NCI-H187 (cell line): ENCODE data around the gene IGSF8.
"Not testable (repeated sequence)": the region's sequence is repeated elsewhere in the genome, so short reads cannot be mapped to it uniquely, and the experiment has no call there.

Experiments
- DNase-seq, 2 experiments: peaks; one replicate each; lab custom pipeline; 2025; lab: John Stamatoyannopoulos, UW

IGSF8 gene

DNA sequence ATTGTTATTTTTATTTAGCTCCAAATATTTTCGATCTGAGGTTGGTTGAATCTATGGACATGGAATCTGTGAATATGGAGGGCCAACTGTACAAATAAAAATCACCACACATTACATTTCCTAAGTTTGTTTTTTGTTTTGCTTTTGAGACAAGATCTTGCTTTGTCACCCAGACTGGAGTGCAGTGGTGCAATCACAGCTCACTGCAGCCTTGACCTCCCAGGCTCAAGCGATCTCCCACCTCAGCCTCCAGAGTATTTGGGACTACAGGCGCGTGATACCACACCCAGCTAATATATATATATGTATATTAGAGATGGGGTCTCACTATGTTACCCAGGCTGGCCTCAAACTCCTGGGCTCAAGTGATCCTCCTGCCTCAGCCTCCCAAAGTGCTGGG lies 27.9 kb upstream of the IGSF8 start:
- not testable (repeated sequence) for DNase-seq

DNA sequence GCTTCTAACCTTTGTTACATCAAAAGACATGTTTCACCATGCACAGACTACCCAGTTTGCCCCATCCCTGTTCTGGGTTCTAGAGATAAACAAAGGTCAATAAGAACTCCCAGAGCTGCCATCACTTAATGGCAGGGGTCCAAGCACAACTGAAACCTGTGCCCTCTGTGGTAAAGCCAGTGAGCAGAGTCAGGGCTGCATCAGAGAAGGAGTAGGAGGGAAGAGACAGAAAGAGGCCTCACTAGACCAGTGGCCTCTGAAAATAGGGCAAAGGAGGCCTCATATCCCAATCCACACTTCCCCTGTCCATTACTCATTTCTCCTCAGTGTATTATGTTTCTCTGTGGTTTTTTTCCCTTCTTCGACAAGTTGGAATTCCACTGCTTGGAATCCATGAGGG lies 27.3 kb upstream of the IGSF8 start:
- no peak for DNase-seq

DNA sequence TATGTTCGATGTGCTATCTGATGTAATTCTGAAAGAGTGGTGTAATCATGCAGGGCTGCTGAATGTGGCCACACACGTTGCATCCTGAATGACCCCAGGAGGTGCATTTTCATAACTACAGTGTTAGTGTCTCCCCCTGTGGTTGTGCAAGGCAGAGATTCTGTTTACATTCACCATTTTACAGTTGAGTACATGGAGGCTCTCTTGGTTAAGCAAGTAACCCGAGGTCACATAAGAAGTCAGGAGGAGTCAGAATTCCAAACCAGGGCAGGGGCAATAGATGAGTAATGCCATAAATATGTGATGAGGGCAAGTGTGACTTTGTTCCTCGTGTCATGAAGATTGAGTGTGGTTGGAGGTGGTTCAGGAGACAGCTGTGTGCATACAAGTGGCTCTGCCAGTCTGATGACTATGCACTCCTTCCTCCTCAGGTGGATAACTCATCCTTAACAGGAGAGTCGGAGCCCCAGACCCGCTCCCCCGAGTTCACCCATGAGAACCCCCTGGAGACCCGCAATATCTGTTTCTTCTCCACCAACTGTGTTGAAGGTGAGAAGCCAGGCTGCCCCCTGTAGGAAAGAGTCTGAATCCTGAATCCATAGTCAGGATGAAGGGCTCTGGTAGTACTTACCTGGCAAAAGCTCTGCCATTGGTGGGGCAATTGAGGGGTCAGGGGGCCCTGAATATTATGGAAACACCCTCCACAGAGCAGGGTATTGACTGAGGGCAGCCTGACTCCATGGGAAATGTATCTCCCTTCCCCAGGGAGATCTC lies 26.5 kb upstream of the IGSF8 start:
- no peak for DNase-seq

DNA sequence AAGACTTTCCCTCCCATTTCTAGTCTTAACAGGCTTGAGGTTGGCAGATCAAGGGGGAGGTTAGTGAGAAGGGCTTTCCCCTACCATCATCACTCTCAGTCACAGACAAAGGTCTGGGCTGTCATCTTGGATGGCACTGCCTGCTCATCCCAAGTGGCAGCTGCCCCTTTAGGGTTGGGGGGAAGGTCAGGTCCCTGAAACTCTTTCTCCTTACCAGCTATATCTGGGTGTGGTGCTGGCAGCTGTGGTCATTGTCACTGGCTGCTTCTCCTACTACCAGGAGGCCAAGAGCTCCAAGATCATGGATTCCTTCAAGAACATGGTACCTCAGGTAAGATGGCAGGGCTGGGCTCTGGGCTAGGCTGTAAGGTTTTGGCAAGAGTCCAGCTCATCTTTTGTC lies 25.3 kb upstream of the IGSF8 start:
- no peak for DNase-seq

DNA sequence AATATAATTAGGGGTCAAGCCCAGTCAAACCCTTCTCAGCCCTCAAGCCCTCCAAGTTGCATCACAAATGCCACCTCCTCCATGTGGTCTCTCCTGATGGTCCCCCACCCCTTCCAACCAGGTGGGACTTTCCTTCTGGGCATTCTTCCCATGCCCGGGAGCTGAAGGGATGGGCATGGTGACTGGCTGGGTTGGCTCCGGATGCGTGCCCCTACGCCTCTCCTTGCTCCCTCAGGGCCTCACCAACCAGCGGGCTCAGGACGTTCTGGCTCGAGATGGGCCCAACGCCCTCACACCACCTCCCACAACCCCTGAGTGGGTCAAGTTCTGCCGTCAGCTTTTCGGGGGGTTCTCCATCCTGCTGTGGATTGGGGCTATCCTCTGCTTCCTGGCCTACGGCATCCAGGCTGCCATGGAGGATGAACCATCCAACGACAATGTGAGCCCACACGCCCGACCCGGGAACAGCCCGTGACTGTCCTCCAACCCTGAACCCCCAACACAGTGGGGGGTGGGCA lies 24.6 kb upstream of the IGSF8 start:
- DNase-seq, result no peak

DNA sequence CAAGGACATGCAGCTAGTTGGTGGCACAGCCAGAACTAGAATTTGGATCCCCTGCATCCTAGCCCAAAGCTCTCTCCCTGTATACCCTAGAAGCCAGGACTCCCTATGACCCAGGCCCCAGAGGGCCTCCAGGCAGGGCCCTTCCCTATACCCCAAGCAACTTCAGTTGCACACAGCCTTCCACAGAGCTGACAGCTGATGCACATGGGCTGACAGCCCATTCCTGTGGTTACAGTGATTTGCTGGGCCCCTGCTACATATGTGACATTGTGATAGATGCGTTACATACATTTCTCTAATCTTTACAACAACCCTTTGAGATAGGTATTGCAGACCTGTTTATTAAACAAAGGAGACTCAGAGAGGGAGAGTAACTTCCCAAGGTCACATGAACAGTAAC lies 23.0 kb upstream of the IGSF8 start:
- no peak for DNase-seq

DNA sequence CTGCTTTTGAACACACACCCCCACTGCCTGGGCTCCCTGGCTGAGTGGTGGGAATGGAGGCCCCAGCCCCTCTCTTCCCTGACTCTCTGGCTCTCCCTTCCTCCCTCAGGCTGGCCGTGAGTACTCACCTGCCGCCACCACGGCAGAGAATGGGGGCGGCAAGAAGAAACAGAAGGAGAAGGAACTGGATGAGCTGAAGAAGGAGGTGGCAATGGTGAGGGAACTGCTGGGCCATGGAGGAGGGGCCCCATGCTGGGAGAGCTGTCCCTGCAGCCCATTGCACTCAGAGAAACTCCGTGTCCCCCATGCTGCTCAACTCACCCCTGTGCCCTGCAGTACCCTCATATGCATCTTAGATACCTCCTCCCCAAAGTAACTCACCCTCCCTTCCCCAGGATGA lies 22.4 kb upstream of the IGSF8 start:
- DNase-seq, result no peak

DNA sequence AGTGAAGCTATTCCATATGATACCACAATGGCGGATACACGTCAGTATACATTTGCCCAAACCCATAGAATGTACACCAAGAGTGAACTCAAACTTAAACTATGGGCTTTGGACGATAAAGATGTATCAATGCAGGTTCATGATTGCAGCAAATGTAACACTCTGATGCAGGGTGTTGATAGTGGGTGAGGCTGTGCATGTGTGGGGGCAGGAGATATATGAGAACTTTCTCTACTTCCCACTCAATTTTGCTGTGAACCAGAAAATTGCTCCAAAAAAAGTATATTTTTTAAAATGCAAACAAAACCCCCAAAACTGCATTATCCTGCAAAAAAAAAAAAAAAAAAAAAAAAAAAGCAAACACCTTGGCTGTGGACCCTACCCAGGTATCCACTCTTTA lies 20.5 kb upstream of the IGSF8 start:
- DNase-seq, result no peak

DNA sequence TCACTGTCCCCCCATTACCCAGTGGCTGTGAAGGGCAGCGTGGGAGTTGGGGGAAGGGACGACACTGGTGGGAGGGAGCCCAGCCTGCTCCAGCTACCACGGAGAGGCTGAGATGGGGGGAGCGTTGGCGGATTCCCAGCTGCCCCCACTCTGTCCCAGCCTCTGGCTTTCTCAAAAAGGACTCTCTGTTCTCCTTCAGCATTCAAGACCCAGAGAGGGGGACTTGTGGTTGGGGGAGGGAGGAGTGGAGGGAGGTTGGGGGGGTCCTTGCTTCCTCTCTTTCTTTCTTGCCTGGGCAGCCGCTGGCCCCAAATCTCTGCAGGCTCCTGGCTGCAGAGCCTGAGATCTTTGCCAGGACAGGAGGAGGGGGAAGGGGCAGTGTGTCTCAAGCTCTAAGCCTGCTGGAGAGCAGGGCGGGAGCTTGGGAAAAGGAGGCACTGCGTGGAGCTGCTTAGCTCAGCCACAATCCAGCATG lies 19.3 kb upstream of the IGSF8 start:
- DNase-seq, result no peak

DNA sequence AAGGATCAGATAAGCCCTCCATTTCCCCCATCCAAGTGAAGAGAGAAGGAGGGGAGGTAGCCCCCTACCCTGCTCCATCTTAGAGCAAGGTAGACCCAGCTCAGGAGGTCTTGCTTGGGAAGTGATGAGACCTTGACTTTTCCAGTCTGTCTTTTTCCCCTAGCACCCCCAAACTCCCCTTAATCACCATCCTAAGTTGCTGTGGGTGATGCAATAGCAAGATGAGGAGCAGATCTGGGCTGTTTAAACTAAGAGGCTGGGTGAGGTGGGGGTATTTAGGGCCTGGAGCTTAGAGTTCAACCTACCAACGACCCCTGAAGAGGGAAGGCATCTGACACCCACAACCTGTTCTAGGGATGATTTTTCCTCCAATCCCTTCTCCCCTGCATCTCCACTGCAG lies 18.9 kb upstream of the IGSF8 start:
- DNase-seq, result no peak

DNA sequence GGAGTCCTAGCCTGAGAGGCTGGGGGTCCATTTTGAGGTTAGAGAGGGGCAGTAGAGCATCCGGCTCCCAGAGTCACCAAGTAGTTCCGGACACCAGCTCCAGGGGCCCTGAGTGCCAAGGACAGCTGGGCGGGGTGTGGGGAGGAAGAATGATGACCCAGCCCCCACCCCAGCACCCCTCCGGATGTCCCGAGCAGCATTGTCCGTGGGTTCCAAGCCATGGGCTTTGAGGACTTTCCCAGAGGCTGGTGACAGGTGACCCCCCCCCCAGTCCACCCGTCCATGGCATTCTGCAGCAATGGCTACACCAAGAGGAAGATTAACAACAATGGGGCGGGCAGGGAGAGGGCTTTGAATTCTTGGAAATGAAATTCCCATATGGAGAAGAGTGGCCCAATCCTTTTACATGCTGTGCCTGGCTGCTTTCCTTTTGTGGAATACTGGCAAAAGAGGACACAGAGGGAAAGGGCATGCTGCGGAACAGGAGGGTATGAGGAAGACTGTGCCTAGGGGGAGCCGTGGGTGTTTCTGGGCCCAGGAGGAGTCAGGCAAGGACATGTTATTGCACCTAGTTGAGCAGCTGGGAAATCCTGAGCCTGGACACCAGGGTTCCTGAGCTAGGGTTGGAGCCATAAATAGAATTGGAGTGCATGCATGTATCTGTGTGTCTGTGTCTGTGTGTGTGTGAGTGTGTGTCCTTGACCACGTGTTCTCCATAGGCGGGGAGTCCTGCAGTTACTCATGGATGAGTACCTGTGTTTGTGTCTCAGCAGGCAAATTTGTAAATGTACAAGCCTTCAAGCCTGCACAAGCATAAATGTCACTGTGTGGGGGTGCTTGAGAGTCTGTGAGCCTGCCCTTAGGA lies 18.1 kb upstream of the IGSF8 start:
- no peak for DNase-seq

DNA sequence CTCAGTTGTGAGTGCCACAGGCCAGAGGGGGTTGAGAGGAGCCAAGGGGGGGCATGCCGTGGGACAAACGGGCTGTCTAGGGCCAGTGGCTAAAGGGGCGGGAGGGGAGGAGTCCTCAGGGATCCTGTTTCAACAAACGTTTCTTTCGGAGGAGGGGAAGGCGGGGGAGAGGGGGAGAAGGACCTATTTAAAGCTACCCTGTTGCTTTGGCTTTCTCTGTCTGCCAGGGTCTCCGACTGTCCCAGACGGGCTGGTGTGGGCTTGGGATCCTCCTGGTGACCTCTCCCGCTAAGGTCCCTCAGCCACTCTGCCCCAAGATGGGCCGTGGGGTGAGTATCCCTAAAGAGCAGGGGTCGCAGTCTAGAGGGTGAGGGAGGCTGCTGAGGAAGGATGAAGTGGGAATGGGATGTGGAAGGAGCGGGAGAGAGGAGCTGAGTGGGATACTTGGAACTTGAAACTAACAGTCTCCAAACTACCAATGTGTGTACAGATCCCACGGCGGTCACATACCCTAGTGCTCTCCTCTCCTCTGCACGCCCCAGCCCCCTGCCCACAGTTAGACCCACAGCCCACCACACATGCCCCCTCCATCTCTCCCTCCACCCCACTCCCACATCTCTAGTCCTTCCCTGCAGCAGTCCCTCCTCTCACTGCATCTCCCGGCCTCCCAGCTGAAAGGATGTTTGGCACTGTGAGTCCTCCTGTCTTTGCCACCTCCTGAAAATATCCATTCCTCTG lies 17.3 kb upstream of the IGSF8 start, which contains the start of gene ATP1A2:
Gene ATP1A2, plus strand, starts transcription at position 215 of the 738 bp plus-strand sequence. Its CDS starts 103 bp downstream, at position 318.
- DNase-seq, result no peak

DNA sequence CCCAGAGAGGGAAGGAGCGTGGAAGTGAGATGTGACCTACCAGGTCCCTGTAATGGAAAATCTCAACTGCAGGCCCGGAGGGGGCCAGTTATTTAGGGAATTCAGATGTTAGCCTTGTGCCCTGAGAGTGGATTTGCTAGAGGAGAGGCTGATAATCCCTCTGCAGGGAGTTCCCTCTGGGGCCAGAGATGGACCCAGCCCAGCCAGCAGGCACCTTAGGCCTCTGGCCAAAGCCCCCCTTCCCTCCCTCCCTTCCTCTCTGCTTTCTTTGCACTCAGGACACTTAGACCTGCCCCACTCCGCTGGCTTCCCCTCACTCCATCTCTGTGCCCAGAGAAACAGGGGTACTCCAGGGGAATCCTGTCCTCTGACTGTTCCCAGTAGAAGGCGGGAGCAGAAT lies 15.7 kb upstream of the IGSF8 start:
- no peak for DNase-seq

DNA sequence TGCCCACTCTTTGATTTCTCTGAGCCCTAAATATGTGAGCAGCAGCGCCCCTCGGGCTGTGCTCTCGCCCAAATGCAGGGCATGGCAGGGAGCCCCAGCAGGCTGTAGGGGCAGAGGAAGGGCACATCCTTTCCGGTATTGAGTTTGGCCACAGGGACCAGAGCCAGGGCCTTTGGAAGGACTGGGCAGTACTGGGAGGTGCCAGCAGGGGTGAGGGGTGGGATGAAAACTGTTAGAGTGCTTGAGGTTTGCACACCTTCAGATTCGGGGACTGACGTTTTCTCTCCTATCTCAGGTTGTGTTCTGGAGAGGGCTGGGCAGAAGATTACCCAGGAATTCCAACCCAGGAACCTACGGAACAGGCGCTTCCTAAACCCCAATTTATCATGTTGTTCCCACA lies 15.0 kb upstream of the IGSF8 start:
- no peak for DNase-seq

DNA sequence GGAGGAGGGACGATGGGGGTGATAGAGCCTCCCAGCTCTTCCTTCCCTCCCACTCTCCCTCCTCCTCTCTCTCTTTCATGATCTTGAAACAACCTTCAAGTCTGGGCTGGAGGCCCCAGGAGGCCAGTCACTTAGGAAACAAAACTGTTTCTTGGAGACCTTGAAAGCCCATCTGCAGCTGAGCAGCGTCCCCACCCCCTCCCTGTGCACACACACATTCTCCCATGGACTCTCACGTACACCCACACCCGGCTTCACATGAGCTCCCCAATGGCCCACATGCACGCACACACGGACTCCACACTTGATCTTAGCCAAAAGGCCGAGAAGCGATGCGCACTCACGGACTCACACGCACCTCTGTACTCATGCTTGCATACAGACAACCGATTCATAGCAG lies 13.9 kb upstream of the IGSF8 start:
- DNase-seq, result no peak

DNA sequence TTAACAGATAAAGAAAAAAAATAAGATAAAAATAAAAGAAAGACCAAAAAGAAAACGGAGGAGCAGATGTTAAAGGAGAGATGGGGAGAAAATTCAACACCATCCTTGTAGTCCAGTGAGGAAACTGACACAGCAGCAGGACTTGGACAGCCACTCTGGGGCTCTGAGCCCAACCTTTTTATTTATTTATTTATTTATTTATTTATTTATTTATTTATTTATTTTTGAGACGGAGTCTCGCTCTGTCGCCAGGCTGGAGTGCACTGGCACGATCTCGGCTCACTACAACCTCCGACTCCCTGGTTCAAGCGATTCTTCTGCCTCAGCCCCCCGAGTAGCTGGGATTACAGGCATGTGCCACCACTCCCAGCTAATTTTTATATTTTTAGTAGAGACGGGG lies 13.0 kb upstream of the IGSF8 start:
- not testable (repeated sequence) for DNase-seq

DNA sequence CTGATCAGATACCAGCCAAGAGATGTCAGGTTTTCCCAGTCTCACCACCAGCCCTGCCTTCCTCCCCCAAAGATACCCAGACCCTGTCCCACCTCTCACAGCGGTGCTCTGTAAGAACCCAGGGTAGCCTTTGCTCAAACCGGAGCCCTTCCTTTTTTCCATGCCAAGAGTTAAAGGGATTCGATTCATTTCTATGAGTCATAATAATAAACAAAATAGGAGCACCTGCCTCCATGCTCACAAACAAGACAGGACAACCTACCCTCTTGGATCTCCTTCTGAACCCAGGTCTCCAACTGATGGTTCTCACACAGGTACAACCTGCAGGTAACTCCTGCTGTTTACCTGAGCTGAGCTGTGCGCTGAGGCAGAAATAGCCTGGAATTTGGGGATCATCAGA lies 11.3 kb upstream of the IGSF8 start:
- no peak for DNase-seq

DNA sequence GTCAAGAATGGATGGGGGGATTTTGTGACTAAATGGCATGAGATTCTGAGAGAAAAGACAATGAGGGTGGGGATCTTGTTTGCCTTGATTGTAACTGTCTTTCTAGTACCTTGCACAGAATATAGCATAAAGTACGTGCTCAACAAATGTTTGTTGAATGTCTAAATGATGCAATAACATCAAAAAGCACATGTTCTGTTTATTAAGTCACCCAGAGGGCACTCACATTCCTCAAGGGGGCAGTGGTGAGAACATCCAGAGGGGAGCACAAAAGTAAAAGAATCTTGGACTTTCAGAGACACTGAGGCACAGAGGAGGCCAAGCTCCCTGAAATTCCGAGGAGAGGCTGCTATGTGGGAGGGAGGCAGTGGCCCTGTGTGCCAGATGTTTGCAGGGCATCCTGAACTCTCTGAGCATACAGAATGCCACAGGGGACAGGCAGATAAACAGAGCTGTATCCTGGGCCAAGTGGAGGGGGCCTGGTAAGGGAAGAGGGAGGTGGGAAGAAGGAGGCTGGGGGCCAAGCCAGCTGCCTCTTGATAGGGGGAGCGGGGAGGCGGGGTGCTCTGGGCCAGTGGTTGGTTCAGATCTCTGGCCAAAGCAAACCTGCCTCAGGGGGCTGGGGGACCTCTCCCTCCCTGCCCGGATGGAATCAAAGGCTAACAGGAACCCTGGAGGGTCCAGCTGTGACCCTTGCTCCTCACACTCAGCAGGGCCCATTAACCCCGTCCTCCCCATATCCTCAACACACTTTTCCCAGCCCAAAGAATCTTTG lies 10.7 kb upstream of the IGSF8 start:
- DNase-seq, result no peak

DNA sequence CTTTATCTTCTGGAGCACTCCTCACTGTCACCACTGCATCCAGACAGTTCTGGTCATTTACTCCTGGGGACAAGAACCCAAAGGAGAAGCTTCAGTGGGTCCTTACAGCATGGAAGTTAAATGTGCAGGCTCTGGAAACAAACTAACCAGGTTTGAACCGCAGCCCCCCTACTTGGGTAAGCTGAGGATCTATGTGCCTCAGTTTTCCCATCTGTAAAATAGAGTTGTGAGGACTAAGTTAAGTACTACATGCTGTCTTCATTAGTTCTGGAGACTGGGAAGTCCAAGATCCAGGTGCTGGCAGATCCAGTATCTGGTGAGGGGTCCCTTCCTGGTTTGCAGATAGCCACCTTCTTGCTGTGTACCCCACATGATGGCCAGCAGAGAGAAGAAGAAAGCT lies 9.1 kb upstream of the IGSF8 start:
- no peak for DNase-seq

DNA sequence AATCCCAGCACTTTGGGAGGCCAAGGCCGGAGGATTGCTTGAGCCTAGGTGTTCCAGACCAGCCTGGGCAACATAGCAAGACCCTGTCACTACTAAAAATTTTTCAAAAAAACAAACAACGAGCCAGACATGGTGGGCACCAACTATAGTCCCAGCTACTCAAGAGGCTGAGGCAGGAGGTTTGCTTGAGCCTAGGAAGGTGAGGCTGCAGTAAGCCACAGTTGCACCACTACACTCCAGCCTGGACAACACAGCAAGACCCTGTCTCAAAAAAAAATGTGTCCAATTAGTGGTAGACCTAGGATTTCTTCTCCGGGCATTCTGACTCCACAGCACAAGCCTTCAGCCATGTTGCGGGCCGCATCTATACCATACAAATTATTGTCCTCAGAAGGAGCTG lies 6.7 kb upstream of the IGSF8 start:
- no peak for DNase-seq

DNA sequence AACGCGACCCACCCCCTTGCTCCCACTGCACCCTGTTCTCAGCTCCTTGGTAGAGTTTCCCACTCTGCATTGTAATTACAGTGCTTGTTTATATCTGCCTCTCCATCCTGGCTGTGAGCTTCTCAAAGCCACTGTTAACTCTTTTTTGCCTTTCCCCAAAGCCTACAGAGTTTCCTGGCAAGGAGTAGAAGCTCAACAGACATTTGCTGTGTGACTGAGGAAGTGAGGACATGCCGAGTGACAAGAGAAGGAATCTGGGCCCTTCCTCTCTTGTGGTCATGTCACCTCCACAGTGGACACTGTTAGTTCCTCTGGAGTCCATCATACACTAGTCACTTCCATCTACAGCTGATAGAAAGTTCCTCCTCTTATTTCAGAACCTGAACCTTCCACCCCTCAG lies 6.1 kb upstream of the IGSF8 start:
- DNase-seq, result no peak
